Suprapubic skin (tissue), 3 donors: Measurements from ENCODE around the gene SP4.

Experiments
- CTCF ChIP-seq, 2 donors: fragments of 200-600 bp in 1 of 2; fragments of 450-650 bp in 1 of 2; sonication (generic) in 1 of 2; IDR thresholded peaks; one replicate each; pipeline ENCODE4 v1.5.1; 2016 to 2019; ENCODE audit warnings: antibody characterized with exemption in 2 of 2, mild to moderate bottlenecking in 1 of 2, moderate library complexity in 1 of 2
- POLR2A ChIP-seq, 2 donors: fragments of 450-650 bp; IDR thresholded peaks; one replicate each; pipeline ENCODE4 v1.6.1; 2017; ENCODE audit warnings: antibody characterized with exemption in 2 of 2, mild to moderate bottlenecking in 2 of 2, moderate library complexity in 2 of 2

GRCh38 chr7:21472029-21472428, 44.1 kb downstream of the SP4 start:
- TF ChIP-seq POLR2A (IDR thresholded peaks at IDR 0.05) (no peak), CTCF (IDR thresholded peaks at IDR 0.05) (no peak)
